Hippocampal formation (tissue), 2 donors: Measurements from ENCODE around the gene TMX1.

Experiments
- DNase-seq, 2 donors: peaks; one replicate each; lab custom pipeline; 2025; lab: John Stamatoyannopoulos, UW

The TMX1 gene

GRCh38 chr14:51293149-51293911 lies 53.3 kb downstream of the TMX1 start:
- DNase-seq = no peak

GRCh38 chr14:51293912-51294389 lies 53.9 kb downstream of the TMX1 start:
- DNase-seq = no peak

GRCh38 chr14:51294951-51295525 lies 55.0 kb downstream of the TMX1 start:
- no peak for DNase-seq

- DNase-seq = no peak
Measured at GRCh38 chr14:51295646-51296263, 55.7 kb downstream of the TMX1 start.

DNA sequence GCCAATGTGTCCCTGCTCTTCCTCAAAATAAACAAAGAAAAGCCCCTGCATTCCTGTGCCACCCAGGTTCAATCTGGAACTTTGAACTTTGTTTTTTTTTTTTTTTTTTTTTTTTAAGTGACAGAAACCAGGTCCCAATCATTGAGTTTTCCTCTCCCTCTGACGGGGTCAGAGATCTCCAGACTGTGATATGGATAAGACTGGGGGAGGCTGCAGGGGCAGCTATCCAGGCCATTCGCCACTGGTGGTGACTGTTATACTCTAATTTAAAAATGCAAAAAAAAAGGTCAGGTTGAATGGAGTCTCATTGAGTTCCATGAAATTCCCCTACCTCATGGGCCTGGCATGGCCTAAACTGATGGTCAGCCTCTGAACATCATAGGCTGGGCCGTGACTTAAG lies 57.0 kb downstream of the TMX1 start:
- DNase-seq = no peak

DNA sequence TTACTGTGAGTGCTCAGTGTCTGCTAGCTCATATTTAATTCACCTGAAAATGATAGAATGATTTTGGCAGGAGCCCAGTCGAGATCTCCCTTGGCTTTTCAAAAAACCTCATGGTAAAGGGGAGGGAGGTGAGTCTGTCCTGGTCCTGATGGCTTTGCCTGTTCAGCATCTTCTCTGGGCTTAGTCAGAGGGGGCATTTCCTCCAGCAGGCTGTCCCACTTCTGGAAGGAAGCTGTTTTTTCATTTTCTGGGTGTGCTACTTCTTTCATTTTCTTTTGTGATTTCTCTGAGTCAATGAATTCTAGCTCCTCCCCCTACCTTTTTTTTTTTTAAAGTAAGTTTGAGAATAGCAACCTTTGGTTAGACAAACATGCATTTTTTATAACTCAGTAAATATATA lies 58.8 kb downstream of the TMX1 start:
- DNase-seq = no peak

DNA sequence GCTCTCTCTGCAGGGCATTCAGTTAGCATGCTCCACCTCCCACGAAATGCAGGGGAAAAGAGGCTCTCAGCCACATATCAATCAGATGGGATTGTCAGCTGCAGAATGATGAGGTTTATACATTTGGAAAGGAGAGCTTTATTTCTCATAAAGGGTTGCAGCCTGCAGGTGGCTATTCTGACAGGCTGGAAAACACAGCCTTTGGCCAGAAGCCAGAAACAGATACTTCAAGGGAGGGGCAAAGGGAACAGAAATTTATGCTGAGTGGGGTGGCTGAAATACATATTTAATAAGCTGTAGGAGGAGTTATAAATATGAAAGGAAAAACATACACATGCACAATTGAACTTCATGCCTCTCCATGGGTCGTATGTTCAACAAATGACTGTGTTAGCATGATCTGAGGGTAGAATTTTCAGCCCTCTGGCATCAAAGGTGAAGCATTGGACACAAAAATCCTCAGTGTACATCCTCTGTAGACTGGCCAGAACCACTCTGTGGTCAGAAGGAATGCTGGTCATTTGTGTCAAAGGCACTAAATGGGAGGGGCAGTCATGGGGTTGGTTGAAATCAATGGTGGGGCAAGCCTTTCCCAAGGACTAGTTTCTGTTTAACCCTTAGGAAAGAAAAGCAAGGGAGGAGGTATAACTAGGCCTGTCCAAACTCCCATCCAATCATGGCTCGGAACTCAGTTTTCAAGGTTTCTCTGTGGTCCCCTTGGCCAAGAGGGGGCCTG lies 62.4 kb downstream of the TMX1 start:
- DNase-seq = no peak

- DNase-seq = no peak
Measured at GRCh38 chr14:51304438-51304837, 64.4 kb downstream of the TMX1 start.

- DNase-seq = no peak
Measured at GRCh38 chr14:51304941-51305340, 64.9 kb downstream of the TMX1 start.

- DNase-seq = no peak
Measured at GRCh38 chr14:51305751-51306150, 65.7 kb downstream of the TMX1 start.
